Parathyroid adenoma (tissue), 2 donors: ENCODE results near the gene RBPMS2.

Experiments
- H2AFZ ChIP-seq: fragments of 300-600 bp; sonication (generic); one replicate; pipeline ENCODE4 v1.7.0; 2017; ENCODE audit warnings: antibody characterized with exemption, mild to moderate bottlenecking
- H3K27ac ChIP-seq: fragments of 300-600 bp; sonication (generic); one replicate; pipeline ENCODE4 v1.7.0; 2017
- H3K27me3 ChIP-seq: fragments of 300-600 bp; sonication (generic); one replicate; pipeline ENCODE4 v1.7.0; 2017; ENCODE audit warnings: low read length; ENCODE audit not compliant: control insufficient read depth, insufficient read depth
- H3K36me3 ChIP-seq: fragments of 300-600 bp; sonication (generic); one replicate; pipeline ENCODE4 v1.7.0; 2017; ENCODE audit warnings: low read length; ENCODE audit not compliant: control insufficient read depth, insufficient read depth
- H3K4me1 ChIP-seq: fragments of 300-600 bp; sonication (generic); one replicate; pipeline ENCODE4 v1.7.0; 2017; ENCODE audit warnings: control low read depth
- H3K4me2 ChIP-seq: fragments of 300-600 bp; sonication (generic); one replicate; pipeline ENCODE4 v1.7.0; 2017; ENCODE audit warnings: low read length
- H3K4me3 ChIP-seq: fragments of 300-600 bp; sonication (generic); one replicate; pipeline ENCODE4 v1.7.0; 2017; ENCODE audit warnings: low read depth, low read length
- H3K79me2 ChIP-seq: fragments of 300-600 bp; sonication (generic); one replicate; pipeline ENCODE4 v1.7.0; 2017; ENCODE audit warnings: control low read depth
- H3K9ac ChIP-seq: fragments of 300-600 bp; sonication (generic); one replicate; pipeline ENCODE4 v1.7.0; 2017; ENCODE audit warnings: mild to moderate bottlenecking
- H3K9me3 ChIP-seq: fragments of 300-600 bp; sonication (generic); one replicate; pipeline ENCODE4 v1.7.0; 2017; ENCODE audit warnings: low read length; ENCODE audit not compliant: control insufficient read depth
- TF ChIP-seq, protein P1 (sequence below): fragments of 300-600 bp; sonication (generic); IDR thresholded peaks from one replicate; pipeline ENCODE4 v1.7.0; 2017; ENCODE audit warnings: antibody characterized with exemption, mild to moderate bottlenecking
- donor health status: primary hyperparathyroidism.

The RBPMS2 gene

GRCh38 chr15:64691896-64692565, 83.4 kb downstream of the RBPMS2 start:
- no peak overlapping the region for H3K27ac ChIP-seq
- no peaks in the 10 kb centered on the region for H3K27me3 ChIP-seq
- H3K79me2 ChIP-seq = peaks cover 11% of the 10 kb centered on the region
- no peak overlapping the region for H3K9ac ChIP-seq
- TF ChIP-seq, protein P1, sequence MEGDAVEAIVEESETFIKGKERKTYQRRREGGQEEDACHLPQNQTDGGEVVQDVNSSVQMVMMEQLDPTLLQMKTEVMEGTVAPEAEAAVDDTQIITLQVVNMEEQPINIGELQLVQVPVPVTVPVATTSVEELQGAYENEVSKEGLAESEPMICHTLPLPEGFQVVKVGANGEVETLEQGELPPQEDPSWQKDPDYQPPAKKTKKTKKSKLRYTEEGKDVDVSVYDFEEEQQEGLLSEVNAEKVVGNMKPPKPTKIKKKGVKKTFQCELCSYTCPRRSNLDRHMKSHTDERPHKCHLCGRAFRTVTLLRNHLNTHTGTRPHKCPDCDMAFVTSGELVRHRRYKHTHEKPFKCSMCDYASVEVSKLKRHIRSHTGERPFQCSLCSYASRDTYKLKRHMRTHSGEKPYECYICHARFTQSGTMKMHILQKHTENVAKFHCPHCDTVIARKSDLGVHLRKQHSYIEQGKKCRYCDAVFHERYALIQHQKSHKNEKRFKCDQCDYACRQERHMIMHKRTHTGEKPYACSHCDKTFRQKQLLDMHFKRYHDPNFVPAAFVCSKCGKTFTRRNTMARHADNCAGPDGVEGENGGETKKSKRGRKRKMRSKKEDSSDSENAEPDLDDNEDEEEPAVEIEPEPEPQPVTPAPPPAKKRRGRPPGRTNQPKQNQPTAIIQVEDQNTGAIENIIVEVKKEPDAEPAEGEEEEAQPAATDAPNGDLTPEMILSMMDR = no peak
- H3K4me2 ChIP-seq = no peak overlapping the region
- H3K36me3 ChIP-seq = no peaks in the 10 kb centered on the region
- H3K4me1 ChIP-seq = peaks cover 32% of the 10 kb centered on the region
- no peak overlapping the region for H3K4me3 ChIP-seq
- no peaks in the 10 kb centered on the region for H3K9me3 ChIP-seq
- no peak overlapping the region for H2AFZ ChIP-seq

GRCh38 chr15:64690578-64691296, 84.7 kb downstream of the RBPMS2 start:
- Histone ChIP-seq H3K27ac (peak overlapping the region; percentile 51), H3K4me3 (no peak overlapping the region), H3K27me3 (no peaks in the 10 kb centered on the region), H3K9ac (no peak overlapping the region), H3K9me3 (no peaks in the 10 kb centered on the region), H3K4me2 (peak overlapping the region; percentile 52), H3K4me1 (peaks cover 24% of the 10 kb centered on the region), H2AFZ (no peak overlapping the region), H3K79me2 (peaks cover 11% of the 10 kb centered on the region), H3K36me3 (no peaks in the 10 kb centered on the region)
- TF ChIP-seq, protein P1 = peak; percentile 24

DNA sequence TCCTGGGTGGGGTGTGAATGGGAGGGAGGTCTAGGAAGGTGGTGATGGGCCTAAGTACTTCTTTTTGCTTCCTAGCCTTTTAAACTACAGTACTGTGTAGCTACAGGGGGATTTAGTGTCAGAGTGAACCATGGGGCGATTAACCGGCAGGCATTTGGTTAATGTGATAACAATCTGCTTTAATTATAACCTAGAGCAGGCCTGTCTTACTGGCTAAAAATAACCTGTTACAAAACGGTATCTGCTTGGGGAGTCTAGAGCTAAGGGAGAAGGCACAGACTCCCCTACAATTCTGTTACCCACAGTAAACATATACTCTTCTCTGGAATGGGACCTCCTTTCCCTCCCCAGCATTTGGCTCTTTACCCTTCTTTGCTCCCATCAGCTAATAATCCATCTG, 85.4 kb downstream of the RBPMS2 start:
- H3K27ac ChIP-seq = peak overlapping the region; percentile 51
- peak overlapping the region; percentile 52 for H3K4me2 ChIP-seq
- H3K4me1 ChIP-seq = peaks cover 17% of the 10 kb centered on the region
- H3K36me3 ChIP-seq = no peaks in the 10 kb centered on the region
- no peaks in the 10 kb centered on the region for H3K27me3 ChIP-seq
- H3K9me3 ChIP-seq = no peaks in the 10 kb centered on the region
- peaks cover 11% of the 10 kb centered on the region for H3K79me2 ChIP-seq
- TF ChIP-seq, protein P1 = no peak
- H2AFZ ChIP-seq = no peak overlapping the region
- no peak overlapping the region for H3K9ac ChIP-seq
- H3K4me3 ChIP-seq = no peak overlapping the region
